ENCODE data around the gene LRRTM3. TPM values are rescaled to one million over a fixed set of nuclear protein-coding genes. Genes with fewer than 3 reads are reported as not detected.

LRRTM3 gene
- total and polyA plus RNA-seq, 7 donors, result 0.09 to 0.16 (median 0.14) TPM; not detected in 4

- TF ChIP-seq CTCF (IDR thresholded peaks at IDR 0.05) (no peak), POLR2A (IDR thresholded peaks at IDR 0.05) (no peak), EP300 (IDR thresholded peaks at IDR 0.05) (no peak), POLR2AphosphoS5 (IDR thresholded peaks at IDR 0.05) (no peak)
- no peak for DNase-seq
- no peaks in the 10 kb centered on the region for H3K27me3 ChIP-seq
- 93% methylated on average over 3 of the region's 3 CpGs for WGBS, 2 donors
- no peaks in the 10 kb centered on the region for H3K9me3 ChIP-seq
- peaks cover 0 to 13% (median 0%) of the 10 kb centered on the region in 4 donors for H3K4me1 ChIP-seq
- intact Hi-C loops (cut with DNase I), result no loop called here
- no peak overlapping the region for H3K4me3 ChIP-seq
- H3K27ac ChIP-seq, result no peak overlapping the region
- H3K36me3 ChIP-seq, result no peaks in the 10 kb centered on the region
Observed at GRCh38 chr10:66999762-67000545, 74.1 kb downstream of the LRRTM3 start.

- Histone ChIP-seq H3K4me3 (no peak overlapping the region), H3K27me3 (no peaks in the 10 kb centered on the region), H3K27ac (no peak overlapping the region), H3K36me3 (no peaks in the 10 kb centered on the region), H3K9me3 (no peaks in the 10 kb centered on the region), H3K4me1 (no peaks in the 10 kb centered on the region)
- DNase-seq, result no peak
- intact Hi-C loops (cut with DNase I), result no loop called here
- 51 to 85% methylated on average over 2 of the region's 2 CpGs for WGBS, 2 donors
- TF ChIP-seq POLR2A (IDR thresholded peaks at IDR 0.05), result no peak
- TF ChIP-seq POLR2AphosphoS5 (IDR thresholded peaks at IDR 0.05), result no peak
- no peak for TF ChIP-seq EP300 (IDR thresholded peaks at IDR 0.05)
- TF ChIP-seq CTCF (IDR thresholded peaks at IDR 0.05), result no peak
Observed at GRCh38 chr10:67004690-67005089, 78.9 kb downstream of the LRRTM3 start.

- intact Hi-C loops (cut with DNase I), result no loop called here
- DNase-seq, result no peak
- Histone ChIP-seq H3K4me3 (no peak overlapping the region), H3K4me1 (no peaks in the 10 kb centered on the region), H3K9me3 (no peaks in the 10 kb centered on the region), H3K27ac (no peak overlapping the region), H3K36me3 (no peaks in the 10 kb centered on the region), H3K27me3 (no peaks in the 10 kb centered on the region)
- TF ChIP-seq EP300 (IDR thresholded peaks at IDR 0.05), result no peak
- TF ChIP-seq POLR2A (IDR thresholded peaks at IDR 0.05), result no peak
- no peak for TF ChIP-seq CTCF (IDR thresholded peaks at IDR 0.05)
- no peak for TF ChIP-seq POLR2AphosphoS5 (IDR thresholded peaks at IDR 0.05)
- WGBS, 2 donors, result 63 to 70% methylated on average over 1 of the region's 1 CpG
Observed at GRCh38 chr10:67005981-67006380, 80.1 kb downstream of the LRRTM3 start.

- Histone ChIP-seq H3K36me3 (no peaks in the 10 kb centered on the region), H3K4me1 (no peaks in the 10 kb centered on the region), H3K4me3 (no peak overlapping the region), H3K9me3 (no peaks in the 10 kb centered on the region), H3K27me3 (no peaks in the 10 kb centered on the region), H3K27ac (no peak overlapping the region)
- DNase-seq, result no peak
- TF ChIP-seq EP300 (IDR thresholded peaks at IDR 0.05) (no peak), POLR2A (IDR thresholded peaks at IDR 0.05) (no peak), POLR2AphosphoS5 (IDR thresholded peaks at IDR 0.05) (no peak), CTCF (IDR thresholded peaks at IDR 0.05) (no peak)
- WGBS, 2 donors, result 93 to 94% methylated on average over 1 of the region's 1 CpG
- intact Hi-C loops (cut with DNase I), result no loop called here
Observed at GRCh38 chr10:67011480-67011879, 85.6 kb downstream of the LRRTM3 start.

Data from sigmoid colon (tissue), 7 donors.